CD4-positive, CD25-positive, alpha-beta regulatory T cell (primary cell): ENCODE measurements around the gene SMIM5. TPM values are rescaled to one million over a fixed set of nuclear protein-coding genes. Genes with fewer than 3 reads are reported as not detected.
A peak's percentile ranks its signal among the peaks of the same experiment; 100 is the strongest.

Experiments
- ATAC-seq, 2 donors: fragments of 150-1000 bp; cut with Tn5 transposase; one replicate each; pipeline ENCODE4 v1.10.0; 2021; ENCODE audit warnings: low read depth in 2 of 2, moderate number of reproducible peaks in 2 of 2, moderate library complexity in 1 of 2
- DNase-seq, 3 donors: peaks; one replicate each; pipeline versions ENCODE4 v3.0.0 to v3.0.0-alpha.2; 2012 to 2022; ENCODE audit warnings: mixed read lengths in 1 of 3
- H3K27ac ChIP-seq: one replicate; pipeline ENCODE4 v1.7.0; 2013; ENCODE audit warnings: mild to moderate bottlenecking, low read length; ENCODE audit not compliant: insufficient read depth, poor library complexity, severe bottlenecking
- H3K27me3 ChIP-seq: one replicate; pipeline ENCODE4 v1.7.0; 2013; ENCODE audit warnings: low read length; ENCODE audit not compliant: control insufficient read depth, insufficient read depth
- H3K36me3 ChIP-seq: one replicate; pipeline ENCODE4 v1.7.0; 2013; ENCODE audit warnings: mild to moderate bottlenecking, low read length, moderate library complexity; ENCODE audit not compliant: control insufficient read depth, insufficient read depth
- H3K4me1 ChIP-seq: 2 replicates; pipeline ENCODE4 v1.7.0; 2013; ENCODE audit warnings: mild to moderate bottlenecking, low read length; ENCODE audit not compliant: insufficient read depth, control insufficient read depth, poor library complexity, severe bottlenecking
- H3K4me3 ChIP-seq: one replicate; pipeline ENCODE4 v1.7.0; 2013; ENCODE audit warnings: low read depth, mild to moderate bottlenecking, low read length, moderate library complexity
- H3K9me3 ChIP-seq, 2 experiments: 1 replicate in 1 of 2; 2 replicates in 1 of 2; pipeline ENCODE4 v1.7.0; 2013; ENCODE audit warnings: low read length in 2 of 2, mild to moderate bottlenecking in 1 of 2, moderate library complexity in 1 of 2; ENCODE audit not compliant: control insufficient read depth in 2 of 2
- H3K27ac Mint-ChIP-seq, 3 donors: one replicate each; pipeline ENCODE4 v1.8.0; 2020 to 2022; ENCODE audit warnings: mild to moderate bottlenecking in 3 of 3, mixed read lengths in 3 of 3, moderate library complexity in 2 of 3
- H3K27me3 Mint-ChIP-seq: one replicate; pipeline ENCODE4 v1.8.0; 2022; ENCODE audit warnings: mild to moderate bottlenecking, mixed read lengths
- H3K36me3 Mint-ChIP-seq: one replicate; pipeline ENCODE4 v1.8.0; 2020; ENCODE audit warnings: mixed read lengths
- H3K4me1 Mint-ChIP-seq, 4 donors: one replicate each; pipeline ENCODE4 v1.8.0; 2020 to 2022; ENCODE audit warnings: mixed read lengths in 4 of 4, mild to moderate bottlenecking in 1 of 4
- H3K4me3 Mint-ChIP-seq, 4 donors: one replicate each; pipeline ENCODE4 v1.8.0; 2020 to 2022; ENCODE audit warnings: mild to moderate bottlenecking in 4 of 4, mixed read lengths in 4 of 4, moderate library complexity in 3 of 4
- H3K9me3 Mint-ChIP-seq, 7 donors: one replicate each; pipeline ENCODE4 v1.8.0; 2020 to 2022; ENCODE audit warnings: mixed read lengths in 7 of 7, mild to moderate bottlenecking in 3 of 7, moderate library complexity in 2 of 7
- polyA plus RNA-seq, 4 donors: library from polyadenylated mRNA; unstranded; fragments of 300-500 nt; fragmentation: Illumina TruSeq; gene quantifications; one replicate each; pipeline ENCODE4 v1.2.3, GENCODE V29; 2021
- total RNA-seq: library from RNA; stranded (reverse); gene quantifications from one replicate; pipeline ENCODE4 v1.2.3, GENCODE V29; 2022

Gene SMIM5
- total and polyA plus RNA-seq, 5 donors from 2014 or later = 0.07 to 1.6 (median 0.10) TPM; not detected in 2

DNA sequence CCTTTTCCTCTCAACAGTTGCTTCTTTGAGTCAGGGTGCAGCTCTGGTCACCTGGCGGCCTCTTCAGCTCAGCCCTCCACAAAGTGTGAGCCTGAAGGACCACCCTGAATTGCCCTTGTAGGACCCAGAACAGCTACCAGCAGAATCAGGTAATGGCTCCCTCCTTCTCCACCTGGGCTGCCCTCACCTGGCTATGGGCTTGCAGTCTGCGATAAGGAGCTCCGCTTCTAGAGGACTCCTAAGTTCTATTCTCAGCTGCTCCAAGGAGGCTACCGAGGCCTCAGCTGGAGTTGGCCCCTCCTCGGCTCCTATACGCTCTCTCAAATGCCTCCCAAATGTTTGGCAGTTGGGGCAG is 13.4 kb downstream of the SMIM5 start:
- peaks cover 20% of the 10 kb centered on the region for H3K36me3 ChIP-seq
- DNase-seq = no peak
- H3K9me3 ChIP-seq = no peaks in the 10 kb centered on the region
- no peaks in the 10 kb centered on the region for H3K27me3 ChIP-seq
- no peaks in the 10 kb centered on the region for H3K4me1 ChIP-seq
- no peaks in the 10 kb centered on the region for H3K27me3 Mint-ChIP-seq
- peaks cover 0 to 15% (median 0%) of the 10 kb centered on the region in 4 donors for H3K4me1 Mint-ChIP-seq
- H3K27ac Mint-ChIP-seq = peak overlapping the region; percentile 71 to 91 (median 82)
- H3K36me3 Mint-ChIP-seq = peaks cover 27% of the 10 kb centered on the region
- no peak overlapping the region for H3K4me3 ChIP-seq
- no peak overlapping the region for H3K27ac ChIP-seq
- H3K4me3 Mint-ChIP-seq = no peak overlapping the region
- peaks cover 0 to 1% (median 0%) of the 10 kb centered on the region in 7 donors for H3K9me3 Mint-ChIP-seq
- no peak for ATAC-seq

GRCh38 chr17:75647061-75647460 is 13.8 kb downstream of the SMIM5 start:
- Mint-ChIP-seq H3K27me3 (no peaks in the 10 kb centered on the region), H3K4me3 (no peak overlapping the region), H3K27ac (peak overlapping the region in 1 of 3 donors; percentile 91), H3K9me3 (peaks cover 0 to 1% (median 0%) of the 10 kb centered on the region in 7 donors), H3K4me1 (peaks cover 0 to 15% (median 0%) of the 10 kb centered on the region in 4 donors), H3K36me3 (peaks cover 24% of the 10 kb centered on the region)
- peaks cover 20% of the 10 kb centered on the region for H3K36me3 ChIP-seq
- no peaks in the 10 kb centered on the region for H3K27me3 ChIP-seq
- no peak for DNase-seq
- no peak for ATAC-seq
- no peak overlapping the region for H3K4me3 ChIP-seq
- no peak overlapping the region for H3K27ac ChIP-seq
- no peaks in the 10 kb centered on the region for H3K4me1 ChIP-seq
- no peaks in the 10 kb centered on the region for H3K9me3 ChIP-seq

DNA sequence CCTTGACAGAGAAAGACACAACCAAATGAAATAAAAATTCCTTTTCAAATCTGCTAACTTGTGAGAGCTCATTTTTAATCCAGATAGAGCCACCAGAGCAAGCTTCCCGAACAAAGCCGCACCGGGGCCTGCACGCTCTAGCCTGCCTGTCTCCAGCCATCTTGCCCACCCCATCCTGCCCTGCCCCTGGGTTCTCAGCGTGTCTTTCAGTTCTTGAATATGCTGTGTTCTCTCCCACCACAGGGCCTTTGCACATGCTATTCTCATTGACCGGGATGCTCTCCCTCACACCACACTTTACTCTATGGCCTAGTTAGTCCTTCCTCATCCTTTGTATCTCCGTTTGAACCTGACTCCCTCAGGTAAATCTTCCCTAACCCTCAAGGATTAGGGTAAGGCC is 14.7 kb downstream of the SMIM5 start:
- no peak for DNase-seq
- no peak overlapping the region for H3K4me3 Mint-ChIP-seq
- ATAC-seq = no peak
- no peak overlapping the region for H3K27ac Mint-ChIP-seq
- Histone ChIP-seq H3K4me1 (no peaks in the 10 kb centered on the region), H3K36me3 (peaks cover 20% of the 10 kb centered on the region), H3K9me3 (no peaks in the 10 kb centered on the region), H3K27me3 (no peaks in the 10 kb centered on the region), H3K4me3 (no peak overlapping the region), H3K27ac (no peak overlapping the region)
- peaks cover 0 to 1% (median 0%) of the 10 kb centered on the region in 7 donors for H3K9me3 Mint-ChIP-seq
- peaks cover 0 to 18% (median under 1%) of the 10 kb centered on the region in 4 donors for H3K4me1 Mint-ChIP-seq
- H3K27me3 Mint-ChIP-seq = no peaks in the 10 kb centered on the region
- H3K36me3 Mint-ChIP-seq = peaks cover 25% of the 10 kb centered on the region

DNA sequence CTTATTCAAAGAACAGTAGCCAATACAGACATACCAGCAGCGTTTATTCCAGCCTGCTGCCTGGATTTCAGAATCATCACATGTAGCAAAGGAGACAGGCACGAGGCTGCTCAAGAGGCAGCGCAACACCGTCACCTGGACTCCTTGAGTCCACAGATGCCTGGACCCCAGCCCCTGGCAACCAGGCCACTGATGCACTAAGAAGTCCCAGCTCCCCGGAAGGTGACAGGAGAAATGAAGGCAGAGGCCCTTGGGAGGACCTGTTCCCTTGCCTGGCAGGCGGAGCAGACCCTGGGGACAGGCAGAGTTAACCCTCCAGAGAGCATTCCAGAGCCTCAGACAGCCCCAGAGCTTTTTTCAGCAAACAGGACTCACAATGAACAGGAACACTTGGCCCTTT is 16.5 kb downstream of the SMIM5 start:
- Histone ChIP-seq H3K4me1 (no peaks in the 10 kb centered on the region), H3K4me3 (no peak overlapping the region), H3K9me3 (no peaks in the 10 kb centered on the region), H3K27ac (no peak overlapping the region), H3K27me3 (no peaks in the 10 kb centered on the region), H3K36me3 (peaks cover 20% of the 10 kb centered on the region)
- no peak for ATAC-seq
- no peaks in the 10 kb centered on the region for H3K9me3 Mint-ChIP-seq
- H3K4me1 Mint-ChIP-seq = peaks cover 0 to 21% (median 3%) of the 10 kb centered on the region in 4 donors
- no peak overlapping the region for H3K27ac Mint-ChIP-seq
- no peaks in the 10 kb centered on the region for H3K27me3 Mint-ChIP-seq
- DNase-seq = no peak
- H3K4me3 Mint-ChIP-seq = no peak overlapping the region
- H3K36me3 Mint-ChIP-seq = peaks cover 34% of the 10 kb centered on the region

- no peak overlapping the region for H3K4me3 Mint-ChIP-seq
- peak overlapping the region in 1 of 3 donors; percentile 74 for H3K27ac Mint-ChIP-seq
- H3K4me1 Mint-ChIP-seq = peaks cover 0 to 16% (median 3%) of the 10 kb centered on the region in 4 donors
- no peaks in the 10 kb centered on the region for H3K4me1 ChIP-seq
- peaks cover 20% of the 10 kb centered on the region for H3K36me3 ChIP-seq
- H3K36me3 Mint-ChIP-seq = peaks cover 28% of the 10 kb centered on the region
- no peaks in the 10 kb centered on the region for H3K9me3 Mint-ChIP-seq
- H3K27ac ChIP-seq = no peak overlapping the region
- H3K9me3 ChIP-seq = no peaks in the 10 kb centered on the region
- H3K27me3 ChIP-seq = no peaks in the 10 kb centered on the region
- no peak overlapping the region for H3K4me3 ChIP-seq
- ATAC-seq = no peak
- H3K27me3 Mint-ChIP-seq = no peaks in the 10 kb centered on the region
- DNase-seq = no peak
Measured at GRCh38 chr17:75650874-75651273, 17.6 kb downstream of the SMIM5 start.

DNA sequence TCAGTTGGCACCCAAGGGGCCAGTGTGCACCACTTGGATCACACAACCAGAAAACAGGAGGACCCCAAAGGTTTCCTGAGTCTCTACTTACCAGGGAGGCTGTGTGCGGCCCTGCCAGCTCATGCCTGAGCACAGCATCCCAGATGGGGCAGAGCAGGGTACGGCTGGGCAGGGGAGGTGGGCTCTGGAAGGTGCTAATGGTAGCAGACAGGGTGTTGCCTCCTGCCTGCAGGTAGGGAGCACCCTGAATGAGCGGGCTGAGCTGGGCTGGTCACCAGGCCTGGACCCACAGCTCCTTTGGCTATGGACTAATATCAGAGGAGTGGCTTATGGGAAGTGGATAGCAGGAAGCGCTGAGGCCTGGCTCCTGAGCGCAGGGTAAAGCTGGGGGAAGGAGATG is 19.1 kb downstream of the SMIM5 start:
- no peaks in the 10 kb centered on the region for H3K27me3 Mint-ChIP-seq
- no peak overlapping the region for H3K4me3 Mint-ChIP-seq
- DNase-seq (no peak), ATAC-seq (no peak)
- Histone ChIP-seq H3K27me3 (no peaks in the 10 kb centered on the region), H3K4me1 (no peaks in the 10 kb centered on the region), H3K4me3 (no peak overlapping the region), H3K36me3 (peaks cover 25% of the 10 kb centered on the region), H3K9me3 (no peaks in the 10 kb centered on the region), H3K27ac (no peak overlapping the region)
- peaks cover 28% of the 10 kb centered on the region for H3K36me3 Mint-ChIP-seq
- no peaks in the 10 kb centered on the region for H3K9me3 Mint-ChIP-seq
- peaks cover 0 to 8% (median 3%) of the 10 kb centered on the region in 4 donors for H3K4me1 Mint-ChIP-seq
- H3K27ac Mint-ChIP-seq = no peak overlapping the region

DNA sequence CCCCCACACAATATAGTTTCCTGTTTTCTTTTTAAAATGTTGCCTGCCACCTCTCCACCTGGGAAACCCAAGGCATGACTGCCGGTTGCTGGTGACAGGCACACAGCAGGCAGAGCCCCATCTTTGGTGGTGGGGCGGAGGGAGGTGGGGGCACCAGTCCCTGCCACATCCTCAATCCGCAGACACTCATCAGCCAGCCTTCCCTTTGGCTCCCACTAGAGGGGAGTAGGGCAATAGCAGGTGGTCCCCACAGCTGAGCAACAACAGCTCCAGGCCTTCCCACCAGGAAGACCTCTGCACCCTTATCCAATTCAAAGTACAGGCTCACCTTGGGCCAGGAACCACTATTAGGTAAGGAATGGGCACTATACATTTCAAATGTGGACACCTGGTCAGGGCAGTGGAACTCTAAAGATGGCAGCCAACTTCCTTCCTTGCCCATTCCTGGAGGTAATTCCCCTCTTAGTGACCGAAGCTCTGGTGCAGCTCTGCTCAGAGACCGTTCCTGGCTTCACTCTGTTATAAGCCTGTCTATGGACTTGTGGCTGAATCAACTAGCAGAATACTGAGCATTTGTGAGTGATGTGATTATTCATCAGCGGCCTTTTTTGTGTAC is 19.8 kb downstream of the SMIM5 start:
- Mint-ChIP-seq H3K27ac (peak overlapping the region in 1 of 3 donors; percentile 61), H3K4me1 (peaks cover 0 to 6% (median 3%) of the 10 kb centered on the region in 4 donors), H3K36me3 (peaks cover 23% of the 10 kb centered on the region), H3K4me3 (no peak overlapping the region), H3K9me3 (no peaks in the 10 kb centered on the region), H3K27me3 (no peaks in the 10 kb centered on the region)
- Histone ChIP-seq H3K4me1 (no peaks in the 10 kb centered on the region), H3K27me3 (no peaks in the 10 kb centered on the region), H3K9me3 (no peaks in the 10 kb centered on the region), H3K27ac (no peak overlapping the region), H3K36me3 (peaks cover 25% of the 10 kb centered on the region), H3K4me3 (no peak overlapping the region)
- peak in 1 of 3 donors; percentile 29 for DNase-seq
- ATAC-seq = peak; percentile 58

GRCh38 chr17:75654176-75654575 is 20.9 kb downstream of the SMIM5 start:
- no peaks in the 10 kb centered on the region for H3K27me3 Mint-ChIP-seq
- ATAC-seq = no peak

More at GRCh38 chr17:75654176-75654575, 20.9 kb downstream of the SMIM5 start:
- Histone ChIP-seq H3K4me3 (no peak overlapping the region), H3K27me3 (no peaks in the 10 kb centered on the region), H3K36me3 (peaks cover 22% of the 10 kb centered on the region), H3K4me1 (no peaks in the 10 kb centered on the region), H3K27ac (no peak overlapping the region), H3K9me3 (no peaks in the 10 kb centered on the region)
- peaks cover 16% of the 10 kb centered on the region for H3K36me3 Mint-ChIP-seq
- peaks cover 0 to 6% (median 3%) of the 10 kb centered on the region in 4 donors for H3K4me1 Mint-ChIP-seq
- H3K9me3 Mint-ChIP-seq = no peaks in the 10 kb centered on the region
- DNase-seq = no peak
- no peak overlapping the region for H3K4me3 Mint-ChIP-seq
- H3K27ac Mint-ChIP-seq = peak overlapping the region in 1 of 3 donors; percentile 41
